NCI-H510A (cell line): ENCODE measurements around the gene SUSD6.
A peak's percentile ranks its signal among the peaks of the same experiment; 100 is the strongest.
"Not testable (repeated sequence)": the region's sequence is repeated elsewhere in the genome, so short reads cannot be mapped to it uniquely, and the experiment has no call there.

Experiments used
- DNase-seq: peaks from one replicate; lab custom pipeline; 2025; lab: John Stamatoyannopoulos, UW

Gene SUSD6

GRCh38 chr14:69713209-69713781 lies 101.9 kb downstream of the SUSD6 start:
- DNase-seq: peak; percentile 67

GRCh38 chr14:69713993-69714679 lies 102.7 kb downstream of the SUSD6 start:
- DNase-seq: peak; percentile 72

- no peak for DNase-seq
These were observed 104.5 kb downstream of the SUSD6 start for GRCh38 chr14:69715725-69716477.

- no peak for DNase-seq
These were observed 105.2 kb downstream of the SUSD6 start for GRCh38 chr14:69716478-69717187.

GRCh38 chr14:69718614-69719013 lies 107.2 kb downstream of the SUSD6 start:
- not testable (repeated sequence) for DNase-seq

GRCh38 chr14:69719501-69719951 lies 108.1 kb downstream of the SUSD6 start:
- no peak for DNase-seq

- DNase-seq: no peak
These were observed 109.5 kb downstream of the SUSD6 start for GRCh38 chr14:69720912-69721311.

GRCh38 chr14:69726761-69727511 lies 115.5 kb downstream of the SUSD6 start:
- no peak for DNase-seq

- no peak for DNase-seq
These were observed 116.5 kb downstream of the SUSD6 start for GRCh38 chr14:69727860-69728259.

- DNase-seq: not testable (repeated sequence)
These were observed 120.7 kb downstream of the SUSD6 start for GRCh38 chr14:69731919-69732598.

GRCh38 chr14:69736405-69736804 lies 125.0 kb downstream of the SUSD6 start:
- not testable (repeated sequence) for DNase-seq

GRCh38 chr14:69741055-69741454 lies 129.7 kb downstream of the SUSD6 start:
- no peak for DNase-seq

- DNase-seq: no peak
These were observed 138.6 kb downstream of the SUSD6 start for GRCh38 chr14:69749956-69750355.

- DNase-seq: no peak
These were observed 139.1 kb downstream of the SUSD6 start for GRCh38 chr14:69750495-69750894.

GRCh38 chr14:69752773-69753172 lies 141.4 kb downstream of the SUSD6 start:
- no peak for DNase-seq

- no peak for DNase-seq
These were observed 142.5 kb downstream of the SUSD6 start for GRCh38 chr14:69753860-69754259.

- DNase-seq: no peak
These were observed 143.1 kb downstream of the SUSD6 start for GRCh38 chr14:69754487-69754886.

GRCh38 chr14:69755296-69755695 lies 143.9 kb downstream of the SUSD6 start:
- no peak for DNase-seq

GRCh38 chr14:69755784-69756183 lies 144.4 kb downstream of the SUSD6 start:
- DNase-seq: no peak

- DNase-seq: no peak
These were observed 144.9 kb downstream of the SUSD6 start for GRCh38 chr14:69756298-69756697.

GRCh38 chr14:69760810-69761209 lies 149.4 kb downstream of the SUSD6 start:
- no peak for DNase-seq
